Thyroid gland (tissue), 4 donors: ENCODE data around the gene SLC23A3.

Experiments
- CTCF ChIP-seq, 6 experiments: fragments of 200-600 bp in 3 of 6; fragments of 450-650 bp in 3 of 6; sonication (generic) in 3 of 6; IDR thresholded peaks; one replicate each; pipeline ENCODE4 v1.5.1; 2016 to 2019; ENCODE audit warnings: antibody characterized with exemption in 6 of 6, mild to moderate bottlenecking in 2 of 6, inconsistent platforms in 1 of 6, moderate library complexity in 1 of 6
- POLR2A ChIP-seq, 2 donors: fragments of 450-650 bp; IDR thresholded peaks; one replicate each; pipeline ENCODE4 v1.6.1; 2017; ENCODE audit warnings: antibody characterized with exemption in 2 of 2, mild to moderate bottlenecking in 2 of 2, moderate library complexity in 1 of 2

GRCh38 chr2:219175928-219176817 is 6.3 kb upstream of the SLC23A3 start:
- TF ChIP-seq CTCF (IDR thresholded peaks at IDR 0.05): peak in 1 of 6 experiments; percentile 1
- TF ChIP-seq POLR2A (IDR thresholded peaks at IDR 0.05): no peak
